ENCODE measurements around the gene WEE1.

The WEE1 gene

DNA sequence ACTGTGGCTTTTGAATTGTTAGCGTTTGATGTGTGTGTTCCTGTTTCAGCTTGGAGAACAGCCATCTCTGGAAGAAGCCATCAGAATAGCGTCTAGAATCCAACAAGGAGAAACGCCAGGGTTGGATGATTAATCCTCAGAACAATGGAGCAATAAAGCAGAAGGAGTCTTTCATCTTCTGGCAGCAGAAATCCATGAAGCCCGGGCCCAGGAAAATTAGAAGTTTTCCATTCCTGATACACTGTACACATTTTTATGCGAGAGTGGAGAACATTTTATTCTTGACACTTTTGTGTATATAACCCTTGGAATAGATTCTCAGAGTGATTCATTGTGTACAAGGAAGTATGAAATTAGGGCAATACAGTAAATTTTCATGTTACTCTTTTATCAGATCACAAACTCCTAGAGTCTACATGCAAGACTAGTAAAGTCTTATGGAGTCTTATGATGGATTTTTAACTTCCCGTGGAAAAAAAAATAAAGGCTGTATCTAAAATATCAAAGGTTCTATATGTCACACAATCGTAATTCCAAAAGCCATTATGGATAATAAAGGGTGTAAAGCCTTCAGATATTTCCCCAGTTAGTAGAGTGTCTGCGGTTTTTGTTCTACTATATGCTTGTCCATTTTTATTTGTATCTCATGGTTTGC lies 45.9 kb upstream of the WEE1 start (continued):
- TF ChIP-seq ZNF202 (tag by site-specific recombination; IDR thresholded peaks at IDR 0.05; ENCODE audit: borderline replicate concordance) = no peak
- peak; percentile 12; the same call in 1 of the 2 replicates for TF ChIP-seq SP7 (tag by site-specific recombination; IDR thresholded peaks at IDR 0.05)
- TF ChIP-seq ZNF140 (tag by site-specific recombination; IDR thresholded peaks at IDR 0.05) = no peak
- no peak for TF ChIP-seq ZBTB21 (tag by site-specific recombination; IDR thresholded peaks at IDR 0.05)
- peak; percentile 90 for TF ChIP-seq PRDM6 (tag by site-specific recombination; IDR thresholded peaks at IDR 0.05)
- TF ChIP-seq ZNF169 (tag by site-specific recombination; IDR thresholded peaks at IDR 0.05) = no peak
- TF ChIP-seq, protein P1, sequence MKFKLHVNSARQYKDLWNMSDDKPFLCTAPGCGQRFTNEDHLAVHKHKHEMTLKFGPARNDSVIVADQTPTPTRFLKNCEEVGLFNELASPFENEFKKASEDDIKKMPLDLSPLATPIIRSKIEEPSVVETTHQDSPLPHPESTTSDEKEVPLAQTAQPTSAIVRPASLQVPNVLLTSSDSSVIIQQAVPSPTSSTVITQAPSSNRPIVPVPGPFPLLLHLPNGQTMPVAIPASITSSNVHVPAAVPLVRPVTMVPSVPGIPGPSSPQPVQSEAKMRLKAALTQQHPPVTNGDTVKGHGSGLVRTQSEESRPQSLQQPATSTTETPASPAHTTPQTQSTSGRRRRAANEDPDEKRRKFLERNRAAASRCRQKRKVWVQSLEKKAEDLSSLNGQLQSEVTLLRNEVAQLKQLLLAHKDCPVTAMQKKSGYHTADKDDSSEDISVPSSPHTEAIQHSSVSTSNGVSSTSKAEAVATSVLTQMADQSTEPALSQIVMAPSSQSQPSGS (tag by site-specific recombination; IDR thresholded peaks at IDR 0.05; ENCODE audit: low read depth) = no peak
- TF ChIP-seq AEBP2 (tag by site-specific recombination; IDR thresholded peaks at IDR 0.05; ENCODE audit: borderline replicate concordance) = no peak
- TF ChIP-seq ZNF513 (tag by site-specific recombination; IDR thresholded peaks at IDR 0.05) = no peak
- TF ChIP-seq ZNF621 (tag by site-specific recombination; IDR thresholded peaks at IDR 0.05) = no peak
- no peak for TF ChIP-seq ZNF239 (tag by site-specific recombination; IDR thresholded peaks at IDR 0.05)
- peak; percentile 44 for TF ChIP-seq ZBTB17 (tag by site-specific recombination; IDR thresholded peaks at IDR 0.05)
- TF ChIP-seq ZNF629 (tag by site-specific recombination; IDR thresholded peaks at IDR 0.05) = no peak

GRCh38 chr11:9528136-9528501 lies 45.4 kb upstream of the WEE1 start:
- no peaks in the 10 kb centered on the region for H3K9me3 ChIP-seq (ENCODE audit: control insufficient read depth, insufficient read depth, low read depth, low read length)
- ChIA-PET POLR2A (interaction anchor here (1.3 kb wide), 1 partner anchor 45 kb away, joined by 3 read pairs; the partner anchor contains the start of gene WEE1), CTCF (interaction anchor here (0.6 to 2.1 kb wide), 4 partner anchors 21 to 412 kb away, joined by 3 to 9 read pairs (median 3); no protein-coding TSS in a partner anchor)
- TF ChIP-seq ZNF23 (tag by site-specific recombination; IDR thresholded peaks at IDR 0.05; ENCODE audit: borderline replicate concordance) (no peak), ZNF785 (tag by site-specific recombination; IDR thresholded peaks at IDR 0.05) (no peak), SP7 (tag by site-specific recombination; IDR thresholded peaks at IDR 0.05) (peak; percentile 5; the same call in 1 of the 2 replicates), ZNF510 (tag by site-specific recombination; IDR thresholded peaks at IDR 0.05; ENCODE audit: insufficient replicate concordance) (no peak), ZNF501 (tag by site-specific recombination; IDR thresholded peaks at IDR 0.05) (no peak), ZNF2 (tag by site-specific recombination; IDR thresholded peaks at IDR 0.05) (peak; percentile 4; the same call in 1 of the 2 replicates), REST (tag by site-specific recombination; IDR thresholded peaks at IDR 0.05) (no peak)
- TF ChIP-seq, protein P2, sequence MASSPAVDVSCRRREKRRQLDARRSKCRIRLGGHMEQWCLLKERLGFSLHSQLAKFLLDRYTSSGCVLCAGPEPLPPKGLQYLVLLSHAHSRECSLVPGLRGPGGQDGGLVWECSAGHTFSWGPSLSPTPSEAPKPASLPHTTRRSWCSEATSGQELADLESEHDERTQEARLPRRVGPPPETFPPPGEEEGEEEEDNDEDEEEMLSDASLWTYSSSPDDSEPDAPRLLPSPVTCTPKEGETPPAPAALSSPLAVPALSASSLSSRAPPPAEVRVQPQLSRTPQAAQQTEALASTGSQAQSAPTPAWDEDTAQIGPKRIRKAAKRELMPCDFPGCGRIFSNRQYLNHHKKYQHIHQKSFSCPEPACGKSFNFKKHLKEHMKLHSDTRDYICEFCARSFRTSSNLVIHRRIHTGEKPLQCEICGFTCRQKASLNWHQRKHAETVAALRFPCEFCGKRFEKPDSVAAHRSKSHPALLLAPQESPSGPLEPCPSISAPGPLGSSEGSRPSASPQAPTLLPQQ (tag by site-specific recombination; IDR thresholded peaks at IDR 0.05) = no peak
- no peak overlapping the region for H3K4me3 ChIP-seq (ENCODE audit: low read depth, low read length)
- H3K36me3 ChIP-seq (ENCODE audit: control insufficient read depth in 2 of 2, insufficient read depth in 1 of 2, low read length in 2 of 2) = peaks cover 0 to 3% of the 10 kb centered on the region in 2 experiments; a peak in 1 of 3 replicates
- peaks cover 10% of the 10 kb centered on the region for H3K4me1 ChIP-seq (ENCODE audit: control insufficient read depth, insufficient read depth, low read length)
- H3K27ac ChIP-seq (ENCODE audit: extremely low read depth, low read depth, low read length) = no peak overlapping the region

All from HEK293 (cell line).